Panc1 (cell line): ENCODE results near the gene FKBP6. TPM values are rescaled to one million over a fixed set of nuclear protein-coding genes. Genes with fewer than 3 reads are reported as not detected.

Experiments
- ATAC-seq: fragments of 200-7000 bp; cut with Tn5 transposase; 2 replicates; pipeline ENCODE4 v1.9.1; 2020; ENCODE audit warnings: mild to moderate bottlenecking, moderate library complexity
- BruUV-seq: library from RNA; stranded (reverse); fragments of 400-500 nt; replicated peaks from 2 replicates; lab custom pipeline; 2021; lab: Mats Ljungman, UMichigan
- CTCF ChIA-PET: fragments of 300-600 bp; sonication (Branson Sonifier 250); formaldehyde crosslinking; loops from one replicate; lab custom pipeline; 2022; ENCODE audit warnings: antibody characterized with exemption; lab: Charles Lee
- POLR2A ChIA-PET: fragments of 300-600 bp; sonication (Branson Sonifier 250); formaldehyde crosslinking; loops from one replicate; lab custom pipeline; 2022; ENCODE audit warnings: antibody characterized with exemption; lab: Charles Lee
- DNase-seq: peaks from one replicate; pipeline ENCODE4 v3.0.0-alpha.2; 2010; ENCODE audit warnings: low read depth, low spot score
- H3K27ac ChIP-seq: 2 replicates; pipeline ENCODE4 v1.5.1; 2011; ENCODE audit warnings: mild to moderate bottlenecking, low read length, inconsistent platforms
- H3K27me3 ChIP-seq: fragments of 200-500 bp; sonication (Bioruptor generic); 2 replicates; pipeline ENCODE4 v1.6.0; 2014; ENCODE audit warnings: low read length, inconsistent platforms; ENCODE audit not compliant: control insufficient read depth, insufficient read depth
- H3K36me3 ChIP-seq: fragments of 200-500 bp; sonication (Bioruptor generic); 2 replicates; pipeline ENCODE4 v1.5.1; 2014; ENCODE audit warnings: inconsistent platforms, mild to moderate bottlenecking, low read length, moderate library complexity; ENCODE audit not compliant: control insufficient read depth, insufficient read depth
- H3K4me1 ChIP-seq: 2 replicates; pipeline ENCODE4 v1.5.1; 2011; ENCODE audit warnings: inconsistent platforms, mild to moderate bottlenecking, low read length, moderate library complexity; ENCODE audit not compliant: control insufficient read depth, insufficient read depth
- H3K4me3 ChIP-seq, 2 experiments: 2 replicates each; pipeline ENCODE4 v1.5.1; 2011 to 2012; ENCODE audit warnings: low read depth in 2 of 2, low read length in 2 of 2, mild to moderate bottlenecking in 2 of 2, inconsistent platforms in 1 of 2, moderate library complexity in 1 of 2
- H3K9me3 ChIP-seq: fragments of 200-500 bp; sonication (Bioruptor generic); 2 replicates; pipeline ENCODE4 v1.5.1; 2014; ENCODE audit warnings: low read depth, mild to moderate bottlenecking, inconsistent platforms, low read length, moderate library complexity; ENCODE audit not compliant: control insufficient read depth, insufficient read depth
- CTCF ChIP-seq: fragments of 450-650 bp; IDR thresholded peaks from 2 replicates; pipeline ENCODE4 v1.5.1; 2017; ENCODE audit warnings: mild to moderate bottlenecking
- POLR2AphosphoS5 ChIP-seq: IDR thresholded peaks from 2 replicates; pipeline ENCODE4 v1.6.1; 2012; ENCODE audit warnings: mild to moderate bottlenecking, low read depth, low read length, moderate library complexity
- REST ChIP-seq, 2 experiments: IDR thresholded peaks; 2 replicates each; pipeline ENCODE4 v1.6.1; 2011 to 2012; ENCODE audit warnings: low read depth in 2 of 2, control low read depth in 1 of 2, low read length in 1 of 2, mild to moderate bottlenecking in 1 of 2, moderate library complexity in 1 of 2; ENCODE audit not compliant: insufficient read depth in 1 of 2
- SIN3A ChIP-seq: IDR thresholded peaks from 2 replicates; pipeline ENCODE4 v1.6.1; 2012; ENCODE audit warnings: low read depth, mild to moderate bottlenecking, low read length, moderate library complexity, borderline replicate concordance; ENCODE audit not compliant: insufficient read depth
- TCF7L2 ChIP-seq: IDR thresholded peaks from 2 replicates; pipeline ENCODE4 v1.6.1; 2011; ENCODE audit warnings: mild to moderate bottlenecking, low read depth, low read length, inconsistent platforms
- in situ Hi-C: cut with HindIII; loops from 2 replicates; pipeline ENCODE4 v1.10.0; 2016; ENCODE audit warnings: low sequenced_read_pairs, low pct_unique_long_range_greater_than_20kb
- intact Hi-C: fragments of 100-400 bp; cut with micrococcal nuclease; formaldehyde crosslinking; loops from one replicate; pipeline ENCODE4 v1.10.0; 2022; ENCODE audit not compliant: unreplicated experiment
- total RNA-seq: library from RNA; stranded (reverse); gene quantifications from one replicate; pipeline ENCODE4 v1.2.1, GENCODE V29; 2021; ENCODE audit not compliant: unreplicated experiment

The FKBP6 gene
- total RNA-seq, 1 experiment from 2014 or later: not detected

DNA sequence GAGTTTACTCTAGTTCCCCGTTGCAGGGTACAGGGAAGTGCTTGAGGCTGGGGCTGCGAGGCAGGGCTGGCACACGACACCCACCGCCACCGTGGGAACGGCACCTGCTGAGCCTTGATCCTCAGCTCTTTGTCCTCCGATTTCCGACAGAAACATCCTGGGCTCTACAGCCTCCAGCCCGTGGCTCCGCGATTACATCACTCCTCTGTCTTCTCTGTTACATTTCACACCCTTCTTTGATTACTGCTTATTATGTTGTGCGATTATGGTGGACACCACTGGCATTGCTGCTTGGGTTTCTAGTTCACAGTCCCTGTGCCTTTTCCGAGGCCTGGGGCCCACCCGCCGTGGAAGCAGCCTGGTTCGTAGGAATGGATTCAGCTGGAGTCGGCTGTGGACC, 26.9 kb downstream of the FKBP6 start:
- no peak for TF ChIP-seq POLR2AphosphoS5
- TF ChIP-seq CTCF: no peak
- no peak for TF ChIP-seq REST (IDR thresholded peaks at IDR 0.05; ENCODE audit: insufficient read depth in 1 of 2, low read depth in 2 of 2, low read length in 1 of 2)
- no peak for TF ChIP-seq TCF7L2
- TF ChIP-seq SIN3A: no peak
- Histone ChIP-seq H3K4me1 (peaks cover 9% of the 10 kb centered on the region), H3K36me3 (no peaks in the 10 kb centered on the region), H3K27me3 (no peaks in the 10 kb centered on the region), H3K27ac (no peak overlapping the region), H3K4me3 (no peak overlapping the region), H3K9me3 (no peaks in the 10 kb centered on the region)
- POLR2A ChIA-PET: no interaction called here
- in situ Hi-C loops (no loop called here), intact Hi-C loops (no loop called here)
- BruUV-seq: no TSS peak
- DNase-seq (no peak), ATAC-seq (no peak)
- CTCF ChIA-PET: no interaction called here

- ChIA-PET CTCF (no interaction called here), POLR2A (no interaction called here)
- DNase-seq (no peak), ATAC-seq (no peak)
- Histone ChIP-seq H3K9me3 (no peaks in the 10 kb centered on the region), H3K4me1 (peaks cover 9% of the 10 kb centered on the region), H3K27me3 (no peaks in the 10 kb centered on the region), H3K36me3 (no peaks in the 10 kb centered on the region), H3K4me3 (no peak overlapping the region), H3K27ac (no peak overlapping the region)
- in situ Hi-C loops: no loop called here
- no TSS peak for BruUV-seq
- intact Hi-C loops: no loop called here
- no peak for TF ChIP-seq TCF7L2
- TF ChIP-seq POLR2AphosphoS5: no peak
- TF ChIP-seq CTCF: no peak
- TF ChIP-seq SIN3A: no peak
- TF ChIP-seq REST (IDR thresholded peaks at IDR 0.05; ENCODE audit: insufficient read depth in 1 of 2, low read depth in 2 of 2, low read length in 1 of 2): no peak
Observed at GRCh38 chr7:73356159-73356558, 28.2 kb downstream of the FKBP6 start.
